ENCODE data around the gene COG6. TPM values are rescaled to one million over a fixed set of nuclear protein-coding genes. Genes with fewer than 3 reads are reported as not detected.

Gene COG6
- total and polyA plus RNA-seq, 7 donors: 4.3 to 26.4 (median 9.8) TPM

GRCh38 chr13:39688699-39689405 lies 33.4 kb downstream of the COG6 start:
- intact Hi-C loops (cut with DNase I): no loop called here
- DNase-seq: no peak
- no peak overlapping the region for H3K4me3 ChIP-seq
- no peaks in the 10 kb centered on the region for H3K4me1 ChIP-seq
- no peaks in the 10 kb centered on the region for H3K9me3 ChIP-seq
- peaks cover 0 to 22% of the 10 kb centered on the region in 2 donors for H3K36me3 ChIP-seq (ENCODE audit: insufficient read depth in 1 of 2, low read depth in 1 of 2)
- no peak overlapping the region for H3K27ac ChIP-seq
- ATAC-seq: no peak
- 87 to 97% (median 95%) methylated on average over 1 of the region's 1 CpG for WGBS, 3 donors
- H3K27me3 ChIP-seq (ENCODE audit: insufficient read depth in 3 of 3, low read length in 2 of 3): no peaks in the 10 kb centered on the region
- TF ChIP-seq CTCF (IDR thresholded peaks at IDR 0.05): no peak

- peaks cover 0 to 16% of the 10 kb centered on the region in 2 donors for H3K36me3 ChIP-seq (ENCODE audit: insufficient read depth in 1 of 2, low read depth in 1 of 2)
Observed at GRCh38 chr13:39692660-39693438, 37.4 kb downstream of the COG6 start.

GRCh38 chr13:39699274-39699673 lies 43.8 kb downstream of the COG6 start:
- Histone ChIP-seq H3K27me3 (ENCODE audit: insufficient read depth in 3 of 3, low read length in 2 of 3) (no peaks in the 10 kb centered on the region), H3K36me3 (ENCODE audit: insufficient read depth in 1 of 2, low read depth in 1 of 2) (peaks cover 0 to 13% of the 10 kb centered on the region in 2 donors), H3K4me1 (no peaks in the 10 kb centered on the region), H3K9me3 (no peaks in the 10 kb centered on the region), H3K27ac (no peak overlapping the region), H3K4me3 (no peak overlapping the region)
- ATAC-seq (no peak), DNase-seq (no peak)
- TF ChIP-seq CTCF (IDR thresholded peaks at IDR 0.05): no peak
- intact Hi-C loops (cut with DNase I): no loop called here

More at GRCh38 chr13:39692660-39693438, 37.4 kb downstream of the COG6 start:
- Histone ChIP-seq H3K27me3 (ENCODE audit: insufficient read depth in 3 of 3, low read length in 2 of 3) (no peaks in the 10 kb centered on the region), H3K9me3 (no peaks in the 10 kb centered on the region), H3K4me1 (no peaks in the 10 kb centered on the region), H3K4me3 (no peak overlapping the region), H3K27ac (no peak overlapping the region)
- intact Hi-C loops (cut with DNase I): no loop called here
- 73 to 80% (median 73%) methylated on average over 4 of the region's 4 CpGs for WGBS, 3 donors
- ATAC-seq (no peak), DNase-seq (no peak)
- TF ChIP-seq CTCF (IDR thresholded peaks at IDR 0.05): no peak

GRCh38 chr13:39712626-39713025 lies 57.2 kb downstream of the COG6 start:
- Histone ChIP-seq H3K27me3 (ENCODE audit: insufficient read depth in 3 of 3, low read length in 2 of 3) (no peaks in the 10 kb centered on the region), H3K27ac (no peak overlapping the region), H3K36me3 (ENCODE audit: insufficient read depth in 1 of 2, low read depth in 1 of 2) (peaks cover 0 to 8% of the 10 kb centered on the region in 2 donors), H3K9me3 (peaks cover 13% of the 10 kb centered on the region), H3K4me3 (no peak overlapping the region), H3K4me1 (no peaks in the 10 kb centered on the region)
- intact Hi-C loops (cut with DNase I): no loop called here
- WGBS, 3 donors: 94 to 98% (median 96%) methylated on average over 3 of the region's 3 CpGs
- ATAC-seq (no peak), DNase-seq (no peak)
- no peak for TF ChIP-seq CTCF (IDR thresholded peaks at IDR 0.05)

All from psoas muscle (tissue), 8 donors.